Activated naive CD4-positive, alpha-beta T cell (primary cell): ENCODE data around the gene S100A16.
"Not testable (repeated sequence)": the region's sequence is repeated elsewhere in the genome, so short reads cannot be mapped to it uniquely, and the experiment has no call there.

Experiments used
- DNase-seq, 4 experiments: peaks; one replicate each; lab custom pipeline; 2025; lab: John Stamatoyannopoulos, UW

Gene S100A16, protein sequence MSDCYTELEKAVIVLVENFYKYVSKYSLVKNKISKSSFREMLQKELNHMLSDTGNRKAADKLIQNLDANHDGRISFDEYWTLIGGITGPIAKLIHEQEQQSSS

DNA sequence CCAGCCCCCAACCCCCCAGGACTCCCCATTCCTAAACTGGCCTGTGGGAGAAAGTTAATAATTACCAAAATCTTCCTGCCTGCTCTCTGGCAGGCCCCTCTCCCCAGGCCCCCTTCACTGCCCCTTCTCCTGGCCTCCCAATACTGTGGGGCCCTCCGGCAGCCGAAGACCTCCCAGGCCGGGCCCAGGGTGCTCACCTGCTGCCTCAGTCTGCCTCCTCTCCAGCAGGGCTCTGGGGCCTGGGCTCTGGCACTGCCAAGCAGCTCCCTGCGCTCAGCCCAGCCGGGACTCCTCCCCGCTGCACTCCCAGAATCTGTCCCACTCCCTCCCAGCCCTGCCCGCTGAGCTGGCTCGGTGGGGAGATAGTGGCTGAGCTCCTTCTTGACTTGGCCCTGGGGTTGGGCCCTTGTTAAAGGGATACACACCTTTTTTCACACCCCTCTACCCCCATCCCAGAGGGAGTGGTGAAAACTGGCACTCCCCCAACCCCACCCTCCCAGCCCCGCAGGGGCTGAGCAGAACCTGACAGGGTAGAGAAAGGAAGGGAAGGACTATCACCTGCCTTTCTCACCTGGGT lies at the start of gene S100A16:
TSS of gene S100A16 (minus strand) at position 383 of the 577 bp plus-strand sequence. CDS start 4,986 bp downstream, outside the sequence.
- DNase-seq = no peak

DNA sequence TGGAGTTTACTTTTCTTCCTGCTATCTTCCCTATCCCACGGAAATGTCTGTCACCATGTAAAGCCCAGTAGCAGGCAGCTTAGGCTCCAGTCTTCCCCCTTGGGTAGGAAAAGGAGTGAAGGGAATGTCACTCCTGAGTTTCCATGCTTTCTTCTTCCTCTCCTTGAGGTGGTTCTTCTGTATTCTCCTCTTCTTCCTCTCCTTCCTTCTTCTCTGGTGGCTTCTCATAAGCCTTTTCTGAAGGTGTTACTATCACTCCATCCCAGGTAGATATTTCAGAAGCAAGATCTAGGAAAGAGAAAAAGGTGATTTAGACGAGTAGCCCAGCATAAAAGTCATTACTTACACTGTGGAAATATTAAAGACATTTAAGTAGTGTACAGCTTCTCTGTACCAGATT lies 49.3 kb upstream of the S100A16 start:
- DNase-seq = no peak

DNA sequence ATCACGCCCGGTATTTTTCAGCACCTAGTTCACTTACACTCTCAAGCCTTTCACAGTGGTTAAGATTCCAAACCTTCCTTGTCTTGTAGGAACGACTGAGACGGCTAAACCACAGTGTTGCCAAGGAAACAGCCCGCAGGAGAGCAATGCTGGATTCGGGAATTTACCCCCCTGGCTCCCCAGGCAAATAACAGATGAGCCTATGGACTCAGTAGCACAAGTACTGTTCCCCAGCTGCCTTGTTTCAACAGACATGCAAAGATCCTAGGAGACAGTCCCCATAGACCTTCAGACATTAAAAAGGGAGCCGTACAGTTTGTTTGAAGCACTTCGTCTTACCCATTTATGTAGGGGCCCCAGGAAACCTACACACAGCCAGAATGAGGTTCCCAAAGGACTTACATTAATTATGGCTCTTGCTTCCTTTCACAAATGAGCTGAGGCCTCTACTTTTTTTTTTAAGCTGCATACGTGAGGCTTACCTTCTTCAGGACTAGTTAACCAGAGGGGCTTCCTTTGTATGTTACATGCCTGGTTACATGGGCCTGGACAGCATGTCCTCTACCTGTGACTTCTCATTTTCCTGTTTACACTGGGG lies 48.3 kb upstream of the S100A16 start:
- no peak for DNase-seq

DNA sequence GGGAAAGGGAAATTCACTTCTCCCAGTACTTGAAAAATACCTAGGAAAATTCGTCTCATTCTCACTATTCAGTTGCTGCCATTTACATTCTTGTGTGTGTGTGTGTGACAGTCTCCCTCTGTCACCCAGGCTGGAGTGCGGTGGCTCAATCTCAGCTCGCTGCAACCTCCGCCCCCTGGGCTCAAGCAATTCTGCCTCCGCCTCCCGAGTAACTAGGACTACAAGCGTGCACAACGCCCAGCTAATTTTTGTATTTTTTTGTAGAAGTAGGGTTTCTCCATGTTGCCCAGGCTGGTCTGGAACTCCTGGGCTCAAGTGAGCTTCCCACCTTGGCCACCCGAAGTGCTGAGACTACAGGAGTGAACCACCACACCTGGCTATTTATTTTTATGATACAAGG lies 46.7 kb upstream of the S100A16 start:
- no peak for DNase-seq

DNA sequence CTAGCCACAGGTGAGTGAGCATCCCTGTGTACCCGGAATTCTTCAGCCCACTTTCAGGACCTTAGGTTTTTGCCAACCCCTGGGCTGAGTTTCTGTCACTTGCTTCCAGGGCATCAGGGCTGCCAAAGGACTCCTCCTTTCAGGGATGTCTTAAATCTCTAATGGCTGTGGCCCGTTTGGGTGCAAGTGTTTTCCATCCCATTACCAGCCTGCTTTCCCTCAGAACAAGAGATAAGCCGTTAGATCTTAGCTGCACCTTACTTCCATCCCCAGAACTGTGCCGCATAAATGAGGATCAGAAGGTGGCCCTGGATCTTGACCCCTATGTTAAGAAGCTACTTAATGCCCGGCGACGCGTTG lies 46.2 kb upstream of the S100A16 start:
- DNase-seq = no peak

DNA sequence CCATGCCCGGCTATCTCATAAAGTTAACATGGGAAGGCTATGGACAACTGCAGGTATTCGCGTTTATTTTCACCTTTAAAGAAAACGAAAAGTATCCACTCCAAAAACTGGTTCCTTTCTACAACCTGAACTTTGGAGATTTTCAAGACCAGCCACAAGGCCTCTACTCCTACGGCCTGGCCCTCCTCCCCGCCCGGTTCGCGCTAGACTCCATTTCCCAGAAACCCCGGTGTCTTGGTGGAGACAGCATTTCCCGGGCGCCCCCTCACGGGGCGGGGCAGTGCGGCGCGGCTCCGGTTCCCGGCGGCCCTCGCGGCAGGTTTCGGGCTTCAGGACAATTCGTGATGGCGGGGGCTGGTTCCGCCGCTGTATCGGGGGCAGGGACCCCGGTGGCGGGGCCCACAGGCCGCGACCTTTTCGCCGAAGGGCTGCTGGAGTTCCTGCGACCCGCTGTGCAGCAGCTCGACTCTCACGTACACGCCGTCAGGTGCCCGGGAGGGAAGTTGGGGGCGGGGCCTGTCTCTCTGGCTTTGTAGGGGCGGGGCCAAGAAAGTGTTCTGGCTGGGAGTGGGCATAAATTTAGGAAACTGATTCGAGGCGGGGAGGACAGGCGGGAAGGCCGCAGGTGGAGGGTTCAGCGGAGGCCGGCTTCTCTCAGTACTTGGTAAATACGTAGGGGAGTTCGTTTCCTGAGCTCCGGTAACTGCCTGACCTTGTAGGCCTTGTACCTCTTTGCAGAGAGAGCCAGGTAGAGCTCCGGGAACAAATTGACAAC lies 45.6 kb upstream of the S100A16 start, which contains the start of gene SNAPIN:
TSS of gene SNAPIN (plus strand) at position 304 of the 775 bp plus-strand sequence. CDS start at position 345, 41 bp downstream.
- DNase-seq = peak; percentile 68 to 87 (median 80)

DNA sequence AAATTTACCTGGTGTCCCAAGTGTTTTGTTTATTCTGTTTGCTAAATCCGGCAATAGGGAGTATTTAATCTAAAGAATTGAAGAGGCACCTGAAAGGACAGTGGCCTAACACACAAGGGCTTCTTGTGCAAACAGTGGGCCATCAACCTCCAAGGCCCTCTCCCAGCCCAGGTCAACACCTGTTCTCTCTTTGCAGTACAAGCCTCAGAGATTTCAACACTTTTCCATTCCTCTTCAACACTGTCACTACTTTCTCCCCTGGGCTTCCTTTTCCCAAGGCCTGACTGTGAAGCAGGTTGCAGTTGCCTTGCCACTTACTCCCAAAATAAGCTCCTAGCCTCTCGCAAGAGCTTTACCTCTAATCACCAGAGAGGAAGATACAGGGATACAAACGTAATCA lies 42.4 kb upstream of the S100A16 start:
- no peak for DNase-seq

DNA sequence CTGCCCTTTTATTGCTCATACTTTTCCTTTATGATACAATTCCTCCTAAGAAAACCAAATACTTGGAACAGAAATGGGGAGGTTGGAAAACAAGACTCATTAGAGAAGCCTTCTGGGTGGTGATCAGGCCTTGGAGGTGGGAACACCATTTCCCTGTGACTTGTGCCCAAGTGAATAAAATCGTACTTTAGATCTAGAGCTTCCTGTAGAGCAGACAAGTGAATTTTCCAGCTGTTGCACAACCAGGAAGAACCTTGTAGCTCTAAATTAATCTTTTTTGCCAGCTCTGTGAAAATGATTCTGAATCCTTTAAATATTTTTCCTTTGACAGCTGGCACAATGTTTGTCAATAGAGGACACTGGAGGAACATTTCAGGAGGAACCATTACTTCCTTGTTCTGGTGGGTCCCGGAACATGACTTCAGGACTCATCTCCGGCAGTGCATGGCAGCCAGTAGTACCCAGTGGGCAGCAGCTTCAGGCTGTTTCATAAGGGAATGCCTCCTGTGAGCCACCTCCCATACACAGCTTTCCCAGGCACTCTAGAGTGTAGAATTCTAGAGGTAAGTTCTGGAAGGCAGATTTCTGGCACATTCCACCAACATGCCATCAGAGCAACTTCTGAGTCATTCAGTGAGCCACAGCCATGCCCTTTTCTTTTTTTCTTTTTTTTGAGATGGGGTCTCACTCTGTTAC lies 40.0 kb upstream of the S100A16 start:
- no peak for DNase-seq

DNA sequence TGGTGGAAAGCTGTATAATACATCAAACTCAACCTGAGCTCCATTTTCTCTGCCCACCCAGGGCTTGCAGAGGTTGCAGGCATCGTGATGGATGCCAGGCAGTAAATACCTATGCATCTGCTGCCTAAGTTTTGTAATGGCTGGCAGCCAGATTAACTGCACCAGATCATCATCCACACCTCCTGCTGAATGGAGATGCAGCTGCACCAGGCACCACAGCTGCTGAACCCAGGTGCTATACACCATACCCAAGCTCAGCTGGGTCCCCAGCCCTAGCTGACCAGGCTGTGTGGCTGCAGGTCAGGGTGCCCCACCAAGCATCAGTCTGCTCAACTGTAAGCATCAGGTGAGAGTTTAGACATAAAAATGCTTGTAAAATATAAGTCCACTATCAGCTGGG lies 38.8 kb upstream of the S100A16 start:
- DNase-seq = no peak

DNA sequence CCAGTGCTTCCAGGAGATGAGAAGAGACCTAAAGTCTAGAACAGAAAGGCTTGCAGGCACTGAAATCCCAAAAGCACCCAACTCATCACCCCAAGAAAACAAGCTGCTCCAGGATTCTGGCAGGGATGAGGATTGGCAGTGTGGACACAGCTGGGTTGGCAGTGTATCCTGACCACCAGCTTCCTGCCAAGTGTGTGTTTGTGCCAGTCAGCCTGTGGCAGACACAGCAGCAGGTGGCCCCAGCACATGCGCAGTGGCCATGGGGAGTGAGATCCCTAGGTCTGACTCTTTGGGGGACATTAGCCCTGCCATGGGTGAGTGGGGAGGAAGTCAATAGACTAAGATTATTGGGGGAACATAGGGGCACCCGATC lies 36.9 kb upstream of the S100A16 start:
- peak in 1 of 4 experiments; percentile 7 for DNase-seq

DNA sequence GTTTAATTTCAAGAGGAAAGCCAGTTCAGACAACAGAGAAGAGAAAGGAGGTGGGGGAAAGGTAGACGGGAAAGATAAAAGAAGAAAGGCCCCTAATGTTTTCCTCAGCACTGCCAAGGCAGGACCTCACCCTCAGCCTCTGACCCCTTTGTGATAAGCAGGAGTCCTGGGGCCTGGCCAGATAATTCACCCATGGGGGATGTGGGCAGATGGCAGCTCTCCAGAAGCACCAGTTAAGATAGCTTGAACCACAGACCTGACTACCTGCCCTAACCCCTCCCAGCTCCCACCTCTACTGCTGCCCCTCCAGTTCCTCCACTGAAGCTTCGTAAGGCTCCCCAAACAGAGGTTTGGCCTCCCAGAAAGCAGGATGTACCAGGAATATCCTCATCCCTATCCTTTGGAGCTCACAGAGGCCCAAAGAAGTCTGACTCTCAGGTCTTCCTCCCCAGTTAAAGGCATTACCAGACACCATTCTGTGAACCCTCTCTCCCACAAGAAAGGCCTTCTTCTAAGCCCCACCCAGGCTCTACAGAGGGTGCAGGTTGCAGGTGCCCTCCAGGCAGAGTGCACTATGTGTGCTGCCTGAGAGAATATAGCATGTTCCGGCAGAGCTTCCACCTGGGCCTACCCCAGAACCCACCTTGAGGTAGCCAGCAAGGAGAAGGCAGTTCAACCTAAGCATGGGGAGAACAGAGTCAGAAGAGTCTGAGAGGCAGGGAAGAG lies 36.4 kb upstream of the S100A16 start:
- peak in 1 of 4 experiments; percentile 20 for DNase-seq

DNA sequence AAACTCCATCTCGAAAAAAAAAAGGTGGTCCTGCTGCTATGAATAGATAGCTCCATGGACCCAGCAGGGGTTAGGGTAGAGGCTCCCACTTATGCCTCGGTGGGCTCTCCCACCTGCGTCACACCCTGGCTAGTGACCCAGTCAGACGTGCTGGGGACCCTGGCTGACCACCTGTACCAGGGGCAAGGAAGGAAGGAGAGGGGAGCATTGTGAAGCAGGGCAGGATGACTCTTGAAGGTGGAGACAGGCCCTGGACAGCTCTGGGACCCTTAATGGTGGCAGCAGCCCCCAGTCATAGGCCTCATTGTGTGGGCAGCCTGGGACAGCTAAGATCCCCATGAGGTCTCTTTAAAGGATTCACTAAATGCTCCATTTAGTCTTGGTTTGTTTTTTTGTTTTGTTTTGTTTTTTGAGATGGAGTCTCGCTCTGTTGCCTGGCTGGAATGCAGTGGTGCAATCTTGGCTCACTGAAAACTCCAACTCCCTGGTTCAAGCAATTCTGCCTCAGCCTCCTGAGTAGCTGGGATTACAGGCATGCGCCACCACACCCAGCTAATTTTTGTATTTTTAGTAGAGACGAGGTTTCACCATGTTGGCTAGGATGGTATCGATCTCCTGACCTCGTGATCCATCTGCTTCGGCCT lies 35.2 kb upstream of the S100A16 start:
- no peak for DNase-seq

DNA sequence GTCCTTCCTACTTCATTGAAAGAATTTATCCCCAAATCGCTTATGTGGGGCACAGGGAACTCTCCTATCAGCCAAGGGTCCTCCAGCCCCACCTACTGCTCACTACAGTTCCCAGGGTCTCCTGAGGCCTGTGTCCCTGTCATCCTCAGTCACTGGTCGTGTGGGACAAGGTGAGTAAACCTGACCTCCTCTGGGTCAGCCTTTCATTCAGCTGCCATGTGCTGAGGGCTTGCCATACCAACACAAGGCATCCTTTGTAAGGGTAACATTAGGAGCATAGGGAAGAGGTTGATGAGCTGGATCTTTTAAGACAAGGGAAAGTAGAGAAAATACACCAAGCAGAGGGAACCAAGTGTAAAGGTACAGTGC lies 34.4 kb upstream of the S100A16 start:
- DNase-seq = no peak

DNA sequence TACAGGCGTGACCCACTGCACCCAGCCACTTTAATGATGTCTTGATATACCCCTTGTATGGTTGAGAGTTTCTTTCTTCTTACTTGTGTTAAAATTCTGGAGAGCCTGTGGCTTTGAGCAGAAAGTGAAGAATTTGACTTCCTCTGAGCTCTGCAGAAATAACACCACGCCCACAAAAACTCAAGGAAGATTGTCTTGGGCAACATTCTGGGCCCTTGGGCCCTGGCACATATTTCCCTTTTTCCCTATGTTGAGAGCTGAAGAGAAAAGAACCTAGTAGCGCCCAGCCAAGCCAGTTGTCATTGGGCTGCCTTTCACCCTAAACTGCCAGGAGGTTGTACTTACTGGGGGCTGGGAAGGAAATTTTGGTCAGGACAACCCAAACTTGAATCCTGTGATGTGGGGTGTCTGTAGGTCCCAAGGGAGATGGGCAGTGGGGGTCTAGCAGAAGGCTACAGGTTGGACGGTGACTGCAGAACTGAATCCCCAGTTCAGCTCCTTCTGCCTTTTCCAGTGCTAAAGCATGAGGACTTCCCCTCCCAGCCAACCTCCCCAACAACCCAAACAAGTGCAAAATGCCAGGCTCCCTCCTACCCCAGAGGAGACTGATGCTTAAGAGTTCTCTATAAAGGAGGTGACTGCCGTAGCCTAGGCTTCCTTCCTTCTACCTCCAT lies 33.9 kb upstream of the S100A16 start:
- no peak for DNase-seq

DNA sequence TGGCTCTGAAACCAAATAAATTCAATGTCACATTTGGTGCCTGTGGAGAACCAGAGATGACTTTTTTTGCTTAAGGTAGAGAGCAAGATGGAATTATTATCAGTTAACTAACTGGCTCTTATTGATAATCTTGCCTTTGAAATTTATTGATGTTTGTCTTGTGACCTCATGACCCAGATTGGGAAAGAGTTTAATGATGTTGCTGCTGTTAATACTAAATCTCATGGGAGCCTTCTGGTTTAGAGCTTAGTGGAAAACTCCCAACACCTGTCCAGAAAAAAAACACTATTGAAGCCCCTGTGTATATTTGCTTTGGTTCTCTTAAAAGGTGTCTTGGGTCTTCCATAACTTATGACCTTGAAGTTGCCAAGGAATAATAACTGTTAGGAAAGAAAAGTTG lies 30.9 kb upstream of the S100A16 start:
- no peak for DNase-seq

DNA sequence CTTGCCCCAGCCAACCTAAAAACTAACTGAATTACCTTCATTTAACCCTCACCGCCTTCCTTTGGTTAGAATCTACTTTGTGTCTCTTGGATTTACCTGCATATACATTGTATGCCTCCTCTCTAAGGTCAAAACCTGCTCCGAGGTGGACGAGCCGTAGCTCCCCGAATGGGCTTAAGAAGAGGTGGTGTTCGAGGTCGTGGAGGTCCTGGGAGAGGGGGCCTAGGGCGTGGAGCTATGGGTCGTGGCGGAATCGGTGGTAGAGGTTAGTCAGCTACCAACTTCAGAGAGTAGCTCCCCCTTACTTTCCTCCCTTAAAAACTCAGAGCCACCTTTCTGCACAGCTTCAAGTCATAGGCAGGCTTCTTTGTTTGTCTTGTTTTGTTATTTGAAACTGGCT lies 30.2 kb upstream of the S100A16 start:
- DNase-seq = no peak

DNA sequence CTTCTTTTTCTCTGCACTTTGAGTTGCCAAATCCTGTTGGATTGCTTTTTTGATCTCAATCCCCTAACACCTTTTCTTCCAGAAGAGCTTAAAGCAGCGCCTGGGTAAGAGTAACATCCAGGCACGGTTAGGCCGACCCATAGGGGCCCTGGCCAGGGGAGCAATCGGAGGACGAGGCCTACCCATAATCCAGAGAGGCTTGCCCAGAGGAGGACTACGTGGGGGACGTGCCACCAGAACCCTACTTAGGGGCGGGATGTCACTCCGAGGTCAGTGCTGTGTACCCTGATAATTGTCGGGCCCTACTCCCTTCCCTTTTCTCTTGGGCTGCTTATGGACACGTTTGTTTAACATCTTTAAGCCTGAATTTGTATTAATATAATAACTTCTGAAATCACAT lies 29.2 kb upstream of the S100A16 start:
- no peak for DNase-seq

DNA sequence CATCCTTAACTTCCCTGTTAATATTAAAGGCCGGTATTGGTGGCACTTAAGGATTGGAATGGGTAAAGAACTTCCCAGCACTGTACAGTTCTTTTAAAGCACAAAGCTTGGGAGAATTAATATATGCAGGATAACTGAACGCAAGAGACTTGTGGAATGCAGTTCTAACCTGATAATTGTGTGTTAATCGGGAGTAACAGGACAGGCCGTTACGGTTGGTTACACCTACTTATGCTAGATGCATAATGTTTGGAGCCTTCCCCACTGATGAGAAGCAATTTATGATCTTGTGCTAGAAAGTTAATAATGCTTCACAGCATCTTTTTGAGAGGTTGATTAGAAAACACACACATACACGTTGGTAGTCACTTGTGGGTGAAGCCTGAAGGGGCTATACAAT lies 27.9 kb upstream of the S100A16 start:
- no peak for DNase-seq

DNA sequence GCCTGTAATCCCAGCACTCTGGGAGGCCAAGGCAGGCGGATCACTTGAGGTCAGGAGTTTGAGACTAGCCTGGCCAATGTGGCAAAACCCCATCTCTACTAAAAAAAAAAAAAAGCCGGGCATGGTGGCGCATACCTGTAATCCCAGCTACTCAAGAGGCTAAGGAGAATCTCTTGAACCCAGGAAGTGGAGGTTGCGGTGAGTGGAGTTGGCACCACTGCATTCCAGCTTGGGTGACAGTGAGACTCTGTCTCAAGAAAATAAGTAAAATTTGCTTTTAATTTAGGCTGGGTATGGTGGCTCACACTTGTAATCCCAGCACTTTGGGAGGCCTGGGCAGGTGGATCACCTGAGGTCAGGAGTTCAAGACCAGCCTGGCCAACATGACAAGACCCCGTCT lies 27.3 kb upstream of the S100A16 start:
- DNase-seq = not testable (repeated sequence)

DNA sequence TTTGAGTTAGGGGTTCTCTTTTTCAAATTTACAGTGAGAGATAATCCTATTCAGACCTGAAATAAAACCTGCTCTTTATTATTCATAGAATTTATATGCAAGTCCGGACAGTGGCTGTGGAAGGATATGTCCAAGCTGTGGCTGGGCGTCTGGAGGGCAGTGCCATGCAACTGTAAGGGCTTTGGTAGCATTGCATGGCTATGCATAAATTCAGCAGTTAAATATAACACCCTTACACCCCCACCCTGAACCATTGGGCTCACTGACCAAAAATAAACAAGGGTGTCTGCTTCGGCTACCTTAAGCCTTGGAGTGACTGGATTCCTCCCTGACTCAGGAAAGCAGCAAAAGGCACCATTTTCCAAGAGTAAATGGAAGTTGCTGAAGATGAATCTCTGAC lies 26.3 kb upstream of the S100A16 start:
- no peak for DNase-seq

DNA sequence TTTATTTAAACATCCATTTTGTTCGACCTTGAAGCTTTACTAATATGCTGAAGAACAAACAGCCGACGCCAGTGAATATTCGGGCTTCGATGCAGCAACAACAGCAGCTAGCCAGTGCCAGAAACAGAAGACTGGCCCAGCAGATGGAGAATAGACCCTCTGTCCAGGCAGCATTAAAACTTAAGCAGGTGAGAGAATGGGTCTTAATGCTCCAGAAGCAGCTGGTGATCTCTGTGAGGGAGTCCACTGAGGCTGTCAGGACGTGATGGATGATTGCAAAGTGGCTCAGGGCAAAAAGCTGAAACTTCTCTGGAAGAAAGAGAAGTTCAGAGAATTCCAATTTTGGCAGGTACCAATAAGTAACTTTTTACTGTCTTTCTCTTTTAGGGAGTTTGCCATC lies 25.3 kb upstream of the S100A16 start:
- no peak for DNase-seq
